CD4-positive, alpha-beta T cell treated with Interleukin-21 for 1 hour (primary cell): ENCODE data around the gene PPM1H.
"Not testable (repeated sequence)": the region's sequence is repeated elsewhere in the genome, so short reads cannot be mapped to it uniquely, and the experiment has no call there.

Experiments used
- DNase-seq: peaks from one replicate; pipeline ENCODE4 v3.0.0-alpha.2; 2020

PPM1H gene

DNA sequence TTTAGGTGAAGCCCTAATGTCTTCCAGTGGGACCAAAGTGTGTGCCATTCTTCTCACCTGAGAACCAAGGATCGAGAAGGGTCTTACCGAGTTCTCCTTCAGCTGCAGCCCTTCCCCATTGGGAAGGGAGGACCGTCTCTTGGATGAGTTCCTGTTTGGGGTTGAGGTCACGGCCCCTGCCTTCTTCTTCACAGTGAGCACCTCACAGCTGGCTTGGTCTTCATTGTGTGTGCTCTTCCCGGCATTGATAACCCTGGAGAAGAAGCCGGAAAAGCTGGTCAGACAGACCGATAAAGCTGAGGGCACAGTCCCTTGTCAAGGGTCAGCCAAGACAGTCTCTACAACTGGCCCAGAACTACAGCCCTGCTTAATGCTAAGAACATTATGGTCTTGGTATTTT is 102.9 kb downstream of the PPM1H start:
- DNase-seq, result no peak

- no peak for DNase-seq
Measured at GRCh38 chr12:62827855-62828254, 107.1 kb downstream of the PPM1H start.

- DNase-seq, result no peak
Measured at GRCh38 chr12:62827042-62827441, 107.9 kb downstream of the PPM1H start.

GRCh38 chr12:62817556-62818271 is 117.2 kb downstream of the PPM1H start:
- no peak for DNase-seq

- no peak for DNase-seq
Measured at GRCh38 chr12:62814243-62814642, 120.7 kb downstream of the PPM1H start.

GRCh38 chr12:62813031-62813829 is 121.7 kb downstream of the PPM1H start:
- peak; percentile 30 for DNase-seq

- DNase-seq, result not testable (repeated sequence)
Measured at GRCh38 chr12:62811481-62811880, 123.5 kb downstream of the PPM1H start.

DNA sequence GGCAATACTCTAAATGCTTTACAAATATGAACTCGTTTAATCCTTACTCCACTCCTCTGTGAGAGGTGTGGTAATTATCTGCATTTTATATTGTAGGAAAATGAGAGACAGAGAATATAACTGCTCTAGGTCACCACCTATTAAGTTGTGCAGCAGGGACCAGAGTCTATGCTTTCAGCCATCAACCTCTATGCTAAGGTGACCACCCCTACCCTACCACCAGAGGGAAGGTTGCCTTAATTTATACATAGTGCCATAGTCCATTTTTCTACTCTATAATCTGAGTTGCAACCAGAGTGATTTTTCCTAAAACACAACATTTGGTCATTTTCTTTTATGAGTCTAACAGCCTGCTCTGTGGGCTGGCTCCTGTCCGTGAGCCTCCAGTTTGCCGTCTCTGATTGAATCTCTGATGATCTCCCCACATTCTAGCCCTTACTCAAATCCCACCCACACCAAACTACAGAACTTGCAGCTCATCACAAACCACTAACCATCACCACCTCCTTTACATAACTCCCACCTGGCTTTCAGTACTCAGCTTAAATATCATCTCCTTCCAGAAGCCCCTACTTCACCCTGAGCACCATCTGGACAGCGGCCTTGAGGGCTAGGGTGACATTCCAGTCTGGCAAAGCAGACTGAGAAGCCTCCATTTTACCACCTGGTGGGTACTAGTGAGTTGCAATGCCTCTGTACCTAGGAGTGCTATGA is 126.6 kb downstream of the PPM1H start:
- no peak for DNase-seq

- no peak for DNase-seq
Measured at GRCh38 chr12:62806893-62807292, 128.1 kb downstream of the PPM1H start.

DNA sequence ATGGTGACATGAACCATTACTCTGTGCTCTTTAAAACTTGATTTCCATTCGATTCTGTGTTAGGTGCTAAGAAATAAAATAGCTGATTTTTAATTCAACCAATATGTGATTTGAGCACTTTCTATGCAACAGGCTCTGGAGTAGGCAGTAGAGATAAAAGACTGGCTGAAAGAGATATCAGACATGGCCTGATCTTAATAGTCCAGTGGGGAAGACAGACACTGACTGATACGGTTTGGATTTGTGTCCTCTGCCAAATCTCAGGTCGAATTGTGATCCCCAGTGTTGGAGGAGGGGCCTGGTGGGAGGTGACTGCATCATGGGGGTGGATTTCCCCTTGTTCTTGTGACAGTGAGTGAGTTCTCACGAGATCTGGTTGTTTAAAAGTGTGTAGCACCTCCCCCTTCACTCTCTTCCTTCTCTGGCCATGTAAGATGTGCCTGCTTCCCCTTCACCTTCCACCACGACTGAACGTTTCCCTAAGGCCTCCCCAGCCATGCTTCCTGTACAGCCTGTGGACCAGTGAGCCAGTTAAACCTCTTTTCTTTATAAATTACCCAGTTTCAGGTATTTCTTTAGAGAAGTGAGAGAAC is 128.6 kb downstream of the PPM1H start:
- no peak for DNase-seq

DNA sequence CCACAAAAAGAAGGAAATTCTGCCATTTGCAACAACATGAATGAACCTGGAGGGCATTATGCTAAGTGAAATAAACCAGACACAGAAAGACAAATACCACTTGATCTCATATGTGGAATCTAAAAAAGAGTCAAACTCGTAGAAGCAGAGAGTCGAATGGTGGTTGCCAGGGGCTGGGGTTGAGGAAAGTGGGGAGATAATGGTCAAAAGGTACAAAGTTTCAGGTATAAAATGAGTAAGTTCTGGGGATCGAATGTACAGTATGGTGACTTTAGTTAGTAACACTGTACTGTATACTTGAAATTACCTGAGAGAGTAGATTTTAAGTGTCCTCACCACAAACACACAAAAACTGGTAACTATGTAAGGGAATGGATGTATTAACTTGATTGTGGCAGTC is 129.4 kb downstream of the PPM1H start:
- no peak for DNase-seq

DNA sequence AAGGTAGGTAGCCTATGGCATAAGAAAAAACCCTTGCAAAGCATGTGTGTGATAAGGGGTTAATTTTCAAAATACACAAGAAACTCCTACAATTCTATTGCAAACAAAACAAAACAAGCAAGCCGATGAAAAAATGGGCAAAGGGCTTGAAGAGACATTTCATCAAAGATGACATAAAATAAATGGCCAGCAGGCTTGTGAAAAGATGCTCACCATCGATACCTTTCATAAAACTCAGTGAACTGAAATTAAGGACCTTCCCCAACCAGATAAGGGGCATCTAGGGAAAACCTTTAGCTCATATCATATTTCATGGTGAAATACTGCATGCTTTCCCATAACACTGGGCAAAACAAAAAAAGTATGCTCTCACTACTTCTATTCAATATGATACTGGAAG is 131.2 kb downstream of the PPM1H start:
- no peak for DNase-seq

DNA sequence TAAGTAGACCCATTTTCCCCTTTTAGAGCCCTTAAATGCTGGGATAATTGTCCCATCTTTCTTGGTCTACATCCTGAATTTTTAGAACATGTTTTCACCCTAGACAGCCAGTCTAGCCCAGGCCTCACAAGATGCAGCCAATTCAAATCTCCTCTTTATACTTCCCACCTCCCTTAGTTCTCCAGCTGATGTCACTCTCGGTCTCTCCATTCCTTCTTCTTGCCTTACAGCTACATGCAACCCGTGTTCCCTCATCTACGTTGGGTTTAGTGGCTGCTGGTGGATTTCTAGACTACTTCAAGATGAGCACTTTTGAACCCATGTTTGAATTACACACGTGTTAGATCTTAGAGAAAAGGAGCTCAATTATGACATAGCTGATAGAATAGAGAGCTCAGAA is 132.0 kb downstream of the PPM1H start:
- no peak for DNase-seq

DNA sequence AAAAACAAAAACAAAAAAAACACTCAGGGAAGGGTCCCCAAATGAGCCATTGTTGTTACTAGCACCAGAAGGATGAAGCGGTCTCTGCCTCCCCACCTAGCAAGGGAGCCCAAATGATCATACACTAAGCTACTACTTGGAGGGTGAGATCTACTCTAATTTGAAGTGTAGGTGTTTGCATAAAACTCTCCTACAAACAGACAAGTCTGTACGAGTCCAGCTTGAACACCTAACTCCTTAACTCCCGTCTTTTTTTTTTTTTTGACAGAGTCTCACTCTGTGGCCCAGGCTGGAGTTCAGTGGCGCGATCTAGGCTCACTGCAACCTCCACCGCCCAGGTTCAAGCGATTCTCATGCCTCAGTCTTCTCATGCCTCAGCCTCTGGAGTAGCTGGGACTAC is 132.6 kb downstream of the PPM1H start:
- DNase-seq, result no peak

DNA sequence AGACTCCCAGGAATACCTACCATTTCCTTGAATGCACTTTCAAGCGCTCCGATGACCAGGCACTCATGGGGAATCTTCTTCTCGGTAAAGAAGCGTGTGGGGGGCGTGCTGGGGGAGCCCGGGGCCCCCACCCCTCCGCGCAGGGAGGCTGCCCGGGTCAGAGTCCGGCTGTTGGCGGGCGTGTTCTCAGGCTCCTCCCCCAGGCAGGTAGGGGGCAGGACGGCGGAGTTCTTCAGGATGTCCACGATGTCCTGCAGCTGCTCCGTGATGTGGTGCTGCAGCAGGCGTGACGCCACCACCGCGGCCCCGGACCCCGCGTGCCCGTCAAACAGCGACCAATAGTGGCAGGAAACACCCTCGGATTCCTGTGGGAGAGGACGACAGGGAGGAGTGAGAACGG is 133.2 kb downstream of the PPM1H start:
- no peak for DNase-seq

GRCh38 chr12:62800707-62801400 is 134.1 kb downstream of the PPM1H start:
- DNase-seq, result no peak

DNA sequence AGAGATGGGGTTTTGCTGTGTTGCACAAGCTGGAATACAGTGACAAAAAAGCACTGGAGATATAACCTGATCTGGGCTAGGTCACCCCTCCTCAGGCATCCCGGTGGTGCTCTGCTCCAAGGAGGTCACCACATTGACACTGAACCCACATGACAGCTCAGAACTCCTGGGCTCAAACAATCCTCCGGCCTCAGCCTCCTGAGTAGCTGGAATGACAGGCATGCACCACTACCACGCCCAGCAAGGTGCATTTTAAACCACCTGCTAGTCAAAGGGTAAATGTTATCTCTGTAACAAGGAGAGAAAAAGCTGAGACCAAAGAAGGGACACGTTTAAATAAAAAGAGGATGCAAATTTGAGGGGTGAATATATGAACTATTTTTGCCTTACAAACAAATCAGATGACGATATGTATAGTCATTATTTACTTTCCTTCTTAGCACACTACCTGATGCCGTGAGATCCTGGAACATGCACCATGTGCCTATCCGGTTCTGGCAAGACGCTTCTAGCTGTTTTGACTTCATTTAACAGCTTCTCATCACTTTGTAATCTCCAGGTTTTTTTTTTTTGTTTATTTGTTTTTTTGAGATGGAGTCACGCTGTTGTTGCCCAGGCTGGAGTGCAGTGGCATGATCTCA is 135.1 kb downstream of the PPM1H start:
- no peak for DNase-seq

- DNase-seq, result peak; percentile 62
Measured at GRCh38 chr12:62799126-62799736, 135.7 kb downstream of the PPM1H start.

GRCh38 chr12:62794218-62794583 is 140.7 kb downstream of the PPM1H start:
- DNase-seq, result no peak

DNA sequence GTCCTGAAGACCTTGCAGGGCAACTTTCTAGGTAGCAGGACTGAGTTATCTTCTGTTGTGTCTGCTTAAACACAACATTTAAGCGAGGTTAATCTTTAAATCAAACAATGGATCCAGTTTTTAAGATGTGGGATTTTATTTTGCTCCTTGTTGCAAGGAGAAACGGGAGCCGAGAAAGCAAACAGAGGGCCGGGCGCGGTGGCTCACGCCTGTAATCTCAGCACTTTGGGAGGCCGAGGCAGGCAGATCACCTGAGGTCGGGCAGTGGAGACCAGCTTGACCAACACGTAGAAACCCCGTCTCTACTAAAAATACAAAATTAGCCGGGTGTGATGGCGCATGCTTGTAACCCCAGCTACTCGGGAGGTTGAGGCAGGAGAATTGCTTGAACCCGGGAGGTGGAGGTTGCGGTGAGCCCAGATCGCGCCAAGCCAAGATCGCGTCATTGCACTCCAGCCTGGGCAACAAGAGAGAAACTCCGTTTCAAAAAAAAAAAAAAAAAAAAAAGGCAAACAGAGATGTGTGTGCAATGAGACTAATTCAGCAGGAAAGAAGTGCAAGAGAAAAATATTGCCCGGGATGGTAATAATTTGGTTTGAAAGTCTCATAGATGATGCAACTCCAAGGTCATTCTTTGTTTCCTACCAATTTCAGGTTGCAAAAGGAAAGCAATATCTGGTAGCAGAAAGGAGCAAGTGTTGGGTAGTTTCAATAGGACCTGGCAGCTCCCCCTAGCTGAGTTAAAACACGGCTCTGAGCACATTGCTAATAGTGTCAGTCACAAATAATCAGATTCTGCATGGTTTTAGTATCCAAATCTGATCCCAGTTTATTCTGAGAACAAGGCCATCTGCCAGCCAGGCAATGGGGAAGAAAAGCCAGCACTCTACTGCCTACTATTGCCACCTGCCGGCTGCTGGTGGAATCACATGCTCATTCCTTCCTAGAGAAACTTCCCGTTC is 141.4 kb downstream of the PPM1H start:
- DNase-seq, result peak; percentile 67
